H1 (cell line): ENCODE data around the gene PROX2. TPM values are rescaled to one million over a fixed set of nuclear protein-coding genes. Genes with fewer than 3 reads are reported as not detected.

Experiments
- CTCF ChIA-PET: fragments of 300-600 bp; sonication (Branson Sonifier 250); formaldehyde crosslinking; loops from one replicate; lab custom pipeline; 2021; ENCODE audit not compliant: partially characterized antibody; lab: Charles Lee
- POLR2A ChIA-PET: fragments of 300-600 bp; sonication (Branson Sonifier 250); formaldehyde crosslinking; loops from one replicate; lab custom pipeline; 2021; ENCODE audit warnings: inconsistent platforms; ENCODE audit not compliant: partially characterized antibody; lab: Charles Lee
- DNase-seq, 2 experiments: peaks; one replicate each; pipeline versions ENCODE4 v3.0.0 to v3.0.0-alpha.2; 2010 to 2022; ENCODE audit warnings: low spot score in 2 of 2, low read depth in 1 of 2, mixed read lengths in 1 of 2
- FAIRE-seq: peaks from 2 replicates; lab custom pipeline; 2011; peaks lifted over from hg19 to GRCh38; lab: Jason Lieb, UNC
- H2AFZ ChIP-seq: 2 replicates; pipeline ENCODE4 v1.8.1; 2012; ENCODE audit warnings: low read length, inconsistent platforms
- H2AK5ac ChIP-seq: 2 replicates; pipeline ENCODE4 v1.6.1; 2013; ENCODE audit warnings: low read depth, low read length
- H2BK120ac ChIP-seq: replicated peaks from 2 replicates; pipeline ENCODE3; 2013; ENCODE audit warnings: low read depth, low read length, inconsistent platforms
- H2BK12ac ChIP-seq: 2 replicates; pipeline ENCODE4 v1.6.1; 2013; ENCODE audit warnings: low read depth, low read length
- H2BK15ac ChIP-seq: 2 replicates; pipeline ENCODE4 v1.6.1; 2013; ENCODE audit warnings: low read length
- H2BK20ac ChIP-seq: 2 replicates; pipeline ENCODE4 v1.6.1; 2013; ENCODE audit warnings: low read length
- H2BK5ac ChIP-seq: 2 replicates; pipeline ENCODE4 v1.6.1; 2013; ENCODE audit warnings: low read depth, low read length
- H3K14ac ChIP-seq: 2 replicates; pipeline ENCODE4 v1.6.1; 2013; ENCODE audit warnings: inconsistent platforms; ENCODE audit not compliant: insufficient read length
- H3K18ac ChIP-seq: 2 replicates; pipeline ENCODE4 v1.6.1; 2013; ENCODE audit warnings: low read length; ENCODE audit errors: extremely low read depth
- H3K23ac ChIP-seq: 2 replicates; pipeline ENCODE4 v1.6.1; 2013; ENCODE audit warnings: inconsistent platforms; ENCODE audit not compliant: insufficient read length
- H3K23me2 ChIP-seq: 2 replicates; pipeline ENCODE4 v1.6.1; 2013; ENCODE audit warnings: low read depth, low read length
- H3K27ac ChIP-seq: 2 replicates; pipeline ENCODE4 v1.6.1; 2011; ENCODE audit warnings: low read depth, low read length, inconsistent platforms
- H3K27me3 ChIP-seq, 4 experiments: replicated peaks in 1 of 4; 1 replicate in 1 of 4; 2 replicates in 3 of 4; pipeline versions ENCODE4 v1.6.1 to v1.8.1; 2011 to 2013; ENCODE audit warnings: low read length in 3 of 4, mild to moderate bottlenecking in 3 of 4, inconsistent platforms in 2 of 4, mixed read lengths in 2 of 4, moderate library complexity in 1 of 4; ENCODE audit not compliant: control insufficient read depth in 3 of 4, insufficient read depth in 3 of 4; ENCODE audit errors: extremely low read depth in 1 of 4
- H3K36me3 ChIP-seq, 4 experiments: 2 replicates each; pipeline versions ENCODE4 v1.6.1 to v1.8.1; 2011 to 2013; ENCODE audit warnings: mild to moderate bottlenecking in 4 of 4, low read length in 3 of 4, moderate library complexity in 2 of 4, control low read depth in 1 of 4, inconsistent platforms in 1 of 4; ENCODE audit not compliant: insufficient read depth in 4 of 4, control insufficient read depth in 2 of 4
- H3K4ac ChIP-seq: replicated peaks from 2 replicates; pipeline ENCODE3; 2013; ENCODE audit warnings: low read length, low read depth, mixed read lengths, inconsistent platforms; ENCODE audit not compliant: insufficient read length
- H3K4me1 ChIP-seq, 4 experiments: replicated peaks in 1 of 4; 1 replicate in 1 of 4; 2 replicates in 3 of 4; pipeline versions ENCODE4 v1.6.1 to v1.8.1; 2011 to 2013; ENCODE audit warnings: low read length in 3 of 4, inconsistent platforms in 2 of 4, mixed read lengths in 1 of 4; ENCODE audit not compliant: insufficient read depth in 4 of 4, control insufficient read depth in 3 of 4
- H3K4me2 ChIP-seq, 2 experiments: 2 replicates each; pipeline versions ENCODE4 v1.6.1 to v1.8.1; 2011 to 2013; ENCODE audit warnings: low read depth in 2 of 2, low read length in 2 of 2, control low read depth in 1 of 2, inconsistent platforms in 1 of 2, mild to moderate bottlenecking in 1 of 2; ENCODE audit not compliant: insufficient read depth in 1 of 2
- H3K4me3 ChIP-seq, 4 experiments: fragments of 200-600, 300-600 bp in 1 of 4; sonication (generic), shearing (Covaris generic), sonication (Bioruptor Twin) in 1 of 4; 2 replicates each; pipeline versions ENCODE4 v1.5.1 to v1.8.1; 2011 to 2016; ENCODE audit warnings: low read length in 4 of 4, low read depth in 3 of 4, control low read depth in 2 of 4, inconsistent platforms in 2 of 4, mild to moderate bottlenecking in 2 of 4, mixed read lengths in 1 of 4, moderate library complexity in 1 of 4; ENCODE audit not compliant: insufficient read depth in 2 of 4; ENCODE audit errors: extremely low read depth in 1 of 4
- H3K56ac ChIP-seq: replicated peaks from 2 replicates; pipeline ENCODE3; 2013; ENCODE audit warnings: low read depth, mild to moderate bottlenecking, mixed read lengths, low read length, inconsistent platforms; ENCODE audit not compliant: insufficient read length
- H3K79me1 ChIP-seq: 2 replicates; pipeline ENCODE4 v1.6.1; 2013; ENCODE audit warnings: low read depth, low read length, control low read depth
- H3K79me2 ChIP-seq, 2 experiments: 2 replicates each; pipeline versions ENCODE4 v1.6.1 to v1.8.1; 2012 to 2013; ENCODE audit warnings: low read length in 2 of 2, mild to moderate bottlenecking in 2 of 2, inconsistent platforms in 1 of 2; ENCODE audit not compliant: insufficient read depth in 2 of 2, control insufficient read depth in 1 of 2
- H3K9ac ChIP-seq, 4 experiments: replicated peaks in 1 of 4; 1 replicate in 1 of 4; 2 replicates in 3 of 4; pipeline versions ENCODE4 v1.6.1 to v1.8.1; 2011 to 2013; ENCODE audit warnings: low read depth in 3 of 4, low read length in 3 of 4, control low read depth in 2 of 4, mild to moderate bottlenecking in 2 of 4, moderate library complexity in 2 of 4, inconsistent platforms in 1 of 4; ENCODE audit errors: extremely low read depth in 1 of 4
- H3K9me3 ChIP-seq, 2 experiments: 2 replicates each; pipeline versions ENCODE4 v1.6.1 to v1.8.1; 2012 to 2013; ENCODE audit warnings: mild to moderate bottlenecking in 2 of 2, moderate library complexity in 2 of 2, control low read depth in 1 of 2, inconsistent platforms in 1 of 2, low read depth in 1 of 2, low read length in 1 of 2, mixed read lengths in 1 of 2; ENCODE audit not compliant: insufficient read depth in 2 of 2
- H4K20me1 ChIP-seq, 2 experiments: replicated peaks in 1 of 2; 2 replicates each; pipeline versions ENCODE3 to v1.8.1; 2011 to 2013; ENCODE audit warnings: inconsistent platforms in 2 of 2, low read length in 2 of 2, mild to moderate bottlenecking in 1 of 2; ENCODE audit not compliant: insufficient read depth in 2 of 2, control insufficient read depth in 1 of 2
- H4K5ac ChIP-seq: 2 replicates; pipeline ENCODE4 v1.6.1; 2013; ENCODE audit warnings: low read length, low read depth, mixed read lengths, inconsistent platforms; ENCODE audit not compliant: insufficient read length
- H4K8ac ChIP-seq: 2 replicates; pipeline ENCODE4 v1.8.0; 2013; ENCODE audit warnings: mild to moderate bottlenecking, moderate library complexity, low read length, inconsistent platforms; ENCODE audit not compliant: insufficient read depth; ENCODE audit errors: extremely low read depth
- H4K91ac ChIP-seq: replicated peaks from 2 replicates; pipeline ENCODE3; 2013; ENCODE audit warnings: low read length, mixed read lengths, inconsistent platforms; ENCODE audit not compliant: insufficient read length
- ASH2L ChIP-seq: fragments of 200-600, 300-600 bp; sonication (generic); IDR thresholded peaks from one replicate; pipeline ENCODE4 v1.7.1; 2017; ENCODE audit warnings: low read length
- CHD1 ChIP-seq: IDR thresholded peaks from 2 replicates; pipeline ENCODE4 v1.6.1; 2012; ENCODE audit warnings: low read depth, low read length, improper control_type of control experiment
- GTF2F1 ChIP-seq: IDR thresholded peaks from 2 replicates; pipeline ENCODE4 v1.6.1; 2012; ENCODE audit warnings: low read depth, low read length, improper control_type of control experiment, borderline replicate concordance
- HDAC2 ChIP-seq, 2 experiments: fragments of 300-600 bp in 1 of 2; sonication (generic) in 1 of 2; IDR thresholded peaks; 2 replicates each; pipeline ENCODE4 v1.6.1; 2011 to 2012; ENCODE audit warnings: low read depth in 2 of 2, low read length in 2 of 2, mild to moderate bottlenecking in 2 of 2, moderate library complexity in 2 of 2, borderline replicate concordance in 1 of 2, inconsistent platforms in 1 of 2
- KDM1A ChIP-seq: fragments of 200-600, 300-600 bp; sonication (generic); IDR thresholded peaks from 2 replicates; pipeline ENCODE4 v1.7.1; 2016; ENCODE audit warnings: mild to moderate bottlenecking, low read length, borderline replicate concordance
- SIRT6 ChIP-seq: IDR thresholded peaks from one replicate; pipeline ENCODE4 v1.7.1; 2012; ENCODE audit warnings: low read length, inconsistent platforms
- SP4 ChIP-seq: IDR thresholded peaks from 2 replicates; pipeline ENCODE4 v1.6.1; 2012; ENCODE audit warnings: low read length, inconsistent platforms
- TCF12 ChIP-seq: IDR thresholded peaks from 2 replicates; pipeline ENCODE4 v1.6.1; 2011; ENCODE audit warnings: low read depth, mild to moderate bottlenecking, low read length
- TEAD4 ChIP-seq: IDR thresholded peaks from 2 replicates; pipeline ENCODE4 v1.6.1; 2012; ENCODE audit warnings: low read depth, low read length, inconsistent platforms, mixed read lengths
- WGBS, 2 experiments: shearing (Covaris generic) in 1 of 2; methylation state at CpG; one replicate each; pipeline versions ENCODE4 v1.1.6 to v1.1.7; 2013 to 2015; ENCODE audit warnings: low lambda C conversion rate in 2 of 2, mixed read lengths in 2 of 2, inconsistent platforms in 1 of 2, low coverage in 1 of 2, missing lambda C conversion rate in 1 of 2; ENCODE audit not compliant: insufficient replicate concordance in 2 of 2, insufficient coverage in 1 of 2, insufficient read length in 1 of 2; ENCODE audit errors: extremely low coverage in 1 of 2, missing lambda C conversion rate in 1 of 2; 5-methylcytosine and 5-hydroxymethylcytosine counted together
- polyA plus RNA-seq, 7 experiments: library from polyadenylated mRNA; depleted of rRNA in 3 of 7; stranded (reverse) in 5 of 7; unstranded in 2 of 7; fragments of >200 nt in 5 of 7; fragments of 200-250 nt in 2 of 7; gene quantifications; 1 replicate in 5 of 7; 2 replicates in 1 of 7; 4 replicates in 1 of 7; pipeline versions ENCODE4 v1.2.1 to v1.2.3, GENCODE V29; 2011 to 2013; ENCODE audit warnings: missing spikeins in 2 of 7, mixed read lengths in 2 of 7
- total RNA-seq: library from RNA; stranded (reverse); fragmentation: NEBNext Ultra II Directional; extraction: Animal tissue kit (Norgen Biotek cat#: 25700); gene quantifications from 2 replicates; pipeline ENCODE4 v1.2.1, GENCODE V29; 2021
- TF ChIP-seq, protein P1 (sequence below): IDR thresholded peaks from 2 replicates; pipeline ENCODE4 v1.6.1; 2012; ENCODE audit warnings: inconsistent platforms
- TF ChIP-seq, protein P2 (sequence below), 3 experiments: IDR thresholded peaks; 1 replicate in 2 of 3; 2 replicates in 1 of 3; pipeline versions ENCODE4 v1.5.1 to v1.6.1; 2011; ENCODE audit warnings: low read length in 3 of 3, mild to moderate bottlenecking in 3 of 3, inconsistent platforms in 2 of 3, low read depth in 1 of 3, moderate library complexity in 1 of 3; ENCODE audit not compliant: insufficient read depth in 1 of 3; ENCODE audit errors: control extremely low read depth in 1 of 3

Gene PROX2
- total and polyA plus RNA-seq, 2 of the 8 experiments (the other 6 are each of a cell fraction or from before 2014, with no cell fraction given) = 0.03 TPM; not detected in 1

DNA sequence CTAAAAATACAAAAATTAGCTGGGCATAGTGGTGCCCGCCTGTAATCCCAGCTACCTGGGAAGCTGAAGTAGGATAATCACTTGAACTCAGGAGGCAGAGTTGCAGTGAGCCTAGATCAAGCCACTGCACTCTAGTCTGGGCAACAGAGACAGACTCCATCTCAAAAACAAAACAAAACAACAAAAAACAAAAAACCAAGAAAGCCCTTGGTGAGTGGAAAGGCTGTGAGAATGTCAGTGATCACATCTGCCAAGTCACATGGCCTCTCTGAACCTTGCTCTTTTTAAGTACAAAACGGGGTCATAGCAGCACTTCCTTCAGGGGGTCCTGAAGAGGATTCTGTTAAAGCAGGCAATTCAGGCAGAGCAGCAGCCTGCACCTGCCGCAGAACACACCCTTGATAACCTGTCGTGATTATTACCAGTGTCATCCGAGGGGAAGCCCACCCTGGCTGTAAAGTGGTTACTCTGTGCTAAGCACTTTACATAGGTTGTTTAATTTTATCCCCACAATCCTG, 37.5 kb upstream of the PROX2 start:
- Histone ChIP-seq H3K79me1 (no peaks in the 10 kb centered on the region), H3K14ac (no peak overlapping the region), H3K18ac (no peak overlapping the region), H3K4ac (no peak overlapping the region), H3K36me3 (no peaks in the 10 kb centered on the region), H2BK12ac (no peak overlapping the region), H4K91ac (no peak overlapping the region), H3K9me3 (no peaks in the 10 kb centered on the region), H3K56ac (no peak overlapping the region), H2BK5ac (no peak overlapping the region), H2BK20ac (no peak overlapping the region), H3K4me1 (no peaks in the 10 kb centered on the region; a peak in 2 of 7 replicates), H2BK120ac (no peak overlapping the region), H3K23ac (no peak overlapping the region), H3K9ac (no peak overlapping the region), H3K23me2 (no peaks in the 10 kb centered on the region), H3K27ac (no peak overlapping the region), H3K27me3 (no peaks in the 10 kb centered on the region), H2AK5ac (no peak overlapping the region), H4K8ac (no peak overlapping the region), H3K4me2 (no peak overlapping the region), H3K4me3 (no peak overlapping the region), H2AFZ (no peak overlapping the region), H4K20me1 (no peaks in the 10 kb centered on the region), H4K5ac (no peak overlapping the region), H3K79me2 (no peaks in the 10 kb centered on the region), H2BK15ac (no peak overlapping the region)
- FAIRE-seq = no peak
- no peak for DNase-seq
- ChIA-PET POLR2A (no interaction called here), CTCF (interaction anchor here (0.6 to 8.9 kb wide), 5 partner anchors 8 to 218 kb away, joined by 3 to 98 read pairs (median 8); partner anchors contain the start of gene RPS6KL1)
- 86% methylated on average over 5 of the region's 5 CpGs; no CpG with 5 or more reads in 1 of the 2 experiments for WGBS, 2 experiments
- TF ChIP-seq GTF2F1 (no peak), TEAD4 (no peak), TCF12 (no peak), ASH2L (no peak), SP4 (no peak), CHD1 (no peak), KDM1A (no peak), HDAC2 (IDR thresholded peaks at IDR 0.05; ENCODE audit: borderline replicate concordance in 1 of 2, low read depth in 2 of 2, low read length in 2 of 2) (no peak), SIRT6 (no peak)
- TF ChIP-seq, protein P1, sequence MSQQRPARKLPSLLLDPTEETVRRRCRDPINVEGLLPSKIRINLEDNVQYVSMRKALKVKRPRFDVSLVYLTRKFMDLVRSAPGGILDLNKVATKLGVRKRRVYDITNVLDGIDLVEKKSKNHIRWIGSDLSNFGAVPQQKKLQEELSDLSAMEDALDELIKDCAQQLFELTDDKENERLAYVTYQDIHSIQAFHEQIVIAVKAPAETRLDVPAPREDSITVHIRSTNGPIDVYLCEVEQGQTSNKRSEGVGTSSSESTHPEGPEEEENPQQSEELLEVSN = no peak
- TF ChIP-seq, protein P2, sequence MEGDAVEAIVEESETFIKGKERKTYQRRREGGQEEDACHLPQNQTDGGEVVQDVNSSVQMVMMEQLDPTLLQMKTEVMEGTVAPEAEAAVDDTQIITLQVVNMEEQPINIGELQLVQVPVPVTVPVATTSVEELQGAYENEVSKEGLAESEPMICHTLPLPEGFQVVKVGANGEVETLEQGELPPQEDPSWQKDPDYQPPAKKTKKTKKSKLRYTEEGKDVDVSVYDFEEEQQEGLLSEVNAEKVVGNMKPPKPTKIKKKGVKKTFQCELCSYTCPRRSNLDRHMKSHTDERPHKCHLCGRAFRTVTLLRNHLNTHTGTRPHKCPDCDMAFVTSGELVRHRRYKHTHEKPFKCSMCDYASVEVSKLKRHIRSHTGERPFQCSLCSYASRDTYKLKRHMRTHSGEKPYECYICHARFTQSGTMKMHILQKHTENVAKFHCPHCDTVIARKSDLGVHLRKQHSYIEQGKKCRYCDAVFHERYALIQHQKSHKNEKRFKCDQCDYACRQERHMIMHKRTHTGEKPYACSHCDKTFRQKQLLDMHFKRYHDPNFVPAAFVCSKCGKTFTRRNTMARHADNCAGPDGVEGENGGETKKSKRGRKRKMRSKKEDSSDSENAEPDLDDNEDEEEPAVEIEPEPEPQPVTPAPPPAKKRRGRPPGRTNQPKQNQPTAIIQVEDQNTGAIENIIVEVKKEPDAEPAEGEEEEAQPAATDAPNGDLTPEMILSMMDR (IDR thresholded peaks at IDR 0.05; ENCODE audit: control extremely low read depth in 1 of 3, insufficient read depth in 1 of 3, low read depth in 1 of 3, low read length in 3 of 3) = no peak
